Fibroblast of skin of left biceps (primary cell): ENCODE measurements around the gene ANKRD61.
"Not testable (repeated sequence)": the region's sequence is repeated elsewhere in the genome, so short reads cannot be mapped to it uniquely, and the experiment has no call there.

Experiments
- DNase-seq, 2 experiments: peaks; one replicate each; pipeline ENCODE4 v3.0.0-alpha.2; 2013; ENCODE audit warnings: low read depth in 2 of 2

Gene ANKRD61

DNA sequence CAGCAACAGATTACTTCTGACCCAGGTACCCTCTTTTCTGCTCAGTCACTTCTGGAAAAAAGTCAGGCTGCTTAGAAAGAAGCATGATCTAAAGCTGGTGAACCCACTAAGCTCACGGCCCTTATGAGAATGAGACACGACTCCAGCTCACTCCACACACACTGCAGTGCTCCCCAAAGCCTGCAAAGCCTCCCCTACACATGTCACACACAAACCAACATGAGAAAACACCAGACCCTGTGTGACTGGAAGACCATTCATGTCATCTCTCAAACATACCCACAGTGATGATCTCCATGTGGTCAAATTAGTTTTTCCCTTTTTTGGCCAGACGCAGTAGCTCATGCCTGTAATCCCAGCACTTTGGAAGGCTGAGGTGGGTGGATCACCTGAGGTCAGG lies 391 bp downstream of the ANKRD61 start:
- DNase-seq, result no peak

DNA sequence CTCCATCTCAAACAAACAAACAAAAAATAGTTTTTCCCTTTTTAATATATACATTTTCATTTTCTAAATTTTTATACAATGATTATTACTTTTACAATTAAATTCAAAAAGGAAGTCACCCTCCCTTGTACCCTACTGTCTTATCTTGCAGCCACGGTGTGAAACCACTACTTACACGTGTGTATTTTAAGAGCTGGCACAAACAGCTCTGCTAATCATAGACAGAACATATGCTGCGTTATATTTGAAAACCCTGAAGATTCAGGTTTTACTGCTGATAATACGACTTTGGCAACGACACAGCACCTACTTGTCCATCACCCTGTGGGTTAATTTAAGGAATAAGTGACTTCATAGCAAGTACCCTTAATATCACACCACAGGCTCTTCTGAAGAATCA lies 991 bp downstream of the ANKRD61 start:
- no peak for DNase-seq

DNA sequence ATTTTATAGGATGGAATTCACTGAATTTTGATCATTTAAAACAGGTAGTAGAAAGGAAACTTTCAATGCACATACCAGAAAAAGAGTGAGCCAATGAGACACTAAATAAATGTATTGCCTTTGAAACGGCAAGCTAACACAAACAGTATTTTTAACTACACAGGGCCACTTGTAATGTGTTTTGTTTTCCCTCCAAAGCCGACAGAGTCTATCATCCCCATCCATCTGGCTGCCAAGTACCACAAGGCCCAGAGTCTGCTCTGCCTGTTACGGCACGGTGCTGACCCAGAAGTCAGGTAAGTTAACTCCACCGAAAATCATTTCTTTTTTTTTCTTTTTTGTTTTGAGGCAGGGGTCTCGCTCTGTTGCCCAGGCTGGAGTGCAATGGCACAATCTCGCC lies 1.5 kb downstream of the ANKRD61 start:
- DNase-seq, result no peak

DNA sequence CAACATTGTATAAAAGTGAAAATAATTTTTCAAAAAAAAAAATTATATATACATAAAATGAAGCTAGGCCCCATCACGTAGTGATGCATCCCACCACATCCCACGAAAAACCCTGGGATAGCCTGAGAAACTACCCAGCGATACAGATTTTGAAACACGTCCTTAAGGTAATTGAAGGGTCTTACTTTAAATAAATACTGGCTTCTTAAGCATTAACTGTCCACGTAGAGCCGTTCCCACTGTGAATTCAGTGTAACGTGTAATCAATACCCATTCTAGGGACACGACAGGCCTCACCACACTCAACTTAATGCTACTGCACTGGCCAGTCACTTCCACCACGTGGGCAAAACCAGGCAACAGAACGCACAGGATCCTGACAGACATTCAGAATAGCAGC lies 4.0 kb downstream of the ANKRD61 start:
- DNase-seq, result no peak

DNA sequence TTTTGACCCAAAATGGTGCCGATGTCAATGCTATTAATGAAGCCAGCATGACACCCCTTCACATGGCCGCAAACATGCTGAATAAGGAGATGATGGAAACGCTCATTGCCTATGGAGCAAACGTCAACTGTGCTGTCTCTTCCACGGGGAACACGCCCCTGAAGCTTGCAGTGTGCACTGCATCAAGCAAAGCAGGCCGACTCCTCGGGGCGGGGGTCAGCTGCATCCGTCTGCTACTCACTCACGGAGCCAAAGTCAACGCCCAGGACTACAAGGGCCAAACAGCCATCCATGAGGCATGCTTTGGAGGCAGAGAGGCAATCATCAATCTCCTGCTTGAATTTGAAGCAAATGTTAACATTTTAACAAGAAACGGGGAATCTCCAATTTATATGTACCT lies 4.5 kb downstream of the ANKRD61 start:
- no peak for DNase-seq

DNA sequence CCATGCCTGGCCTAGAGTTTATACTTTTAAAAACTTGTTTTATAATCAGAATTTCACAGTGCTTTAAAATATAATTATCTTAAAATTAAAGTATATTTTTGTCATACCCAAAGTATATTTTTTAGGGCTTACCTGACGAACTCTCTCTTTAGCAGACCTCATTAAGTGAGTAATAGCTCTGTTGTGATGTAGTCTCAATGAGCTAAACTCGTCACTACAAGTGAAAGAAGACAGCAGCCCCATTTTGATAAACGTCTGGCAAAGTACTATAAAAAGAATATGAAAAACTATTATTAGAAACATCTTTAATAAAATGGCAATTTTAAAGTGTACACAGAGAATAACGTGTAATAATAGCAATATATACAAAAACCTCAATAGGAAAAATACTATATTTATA lies 18.6 kb downstream of the ANKRD61 start:
- DNase-seq, result no peak

DNA sequence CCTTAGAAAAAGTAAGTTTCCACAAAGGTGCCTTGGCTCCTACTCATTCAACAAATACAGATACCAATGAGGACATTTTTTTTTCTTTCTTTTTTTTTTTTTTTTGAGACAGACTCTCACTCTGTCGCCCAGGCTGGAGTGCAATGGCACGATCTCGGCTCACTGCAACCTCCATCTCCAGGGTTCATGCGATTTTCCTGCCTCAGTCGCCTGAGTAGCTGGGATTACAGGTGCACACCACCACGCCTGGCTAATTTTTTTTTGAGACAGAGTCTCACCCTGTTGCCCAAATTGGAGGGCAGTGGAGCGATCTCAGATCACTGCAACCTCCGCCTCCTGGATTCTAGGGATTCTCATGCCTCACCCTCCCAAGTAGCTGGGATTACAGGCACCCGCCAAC lies 20.0 kb downstream of the ANKRD61 start:
- not testable (repeated sequence) for DNase-seq

DNA sequence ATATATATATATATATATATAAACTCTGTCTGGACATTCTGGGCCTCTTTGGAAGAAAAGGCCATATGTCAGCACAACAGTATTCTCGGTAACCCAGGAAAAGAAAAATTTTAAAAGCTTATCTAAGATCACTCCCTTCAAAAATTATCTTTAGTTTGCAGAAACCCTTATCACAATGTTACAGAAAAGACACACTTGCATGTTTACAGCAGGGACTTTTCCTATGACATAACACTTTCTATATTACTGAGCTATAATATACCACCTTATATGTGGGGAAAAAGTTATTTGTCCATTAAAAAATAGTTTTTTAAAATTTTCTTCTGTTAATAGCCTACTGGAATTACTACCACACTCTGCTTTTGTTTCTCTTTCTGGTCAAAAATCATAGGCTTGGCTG lies 25.4 kb downstream of the ANKRD61 start:
- no peak for DNase-seq

DNA sequence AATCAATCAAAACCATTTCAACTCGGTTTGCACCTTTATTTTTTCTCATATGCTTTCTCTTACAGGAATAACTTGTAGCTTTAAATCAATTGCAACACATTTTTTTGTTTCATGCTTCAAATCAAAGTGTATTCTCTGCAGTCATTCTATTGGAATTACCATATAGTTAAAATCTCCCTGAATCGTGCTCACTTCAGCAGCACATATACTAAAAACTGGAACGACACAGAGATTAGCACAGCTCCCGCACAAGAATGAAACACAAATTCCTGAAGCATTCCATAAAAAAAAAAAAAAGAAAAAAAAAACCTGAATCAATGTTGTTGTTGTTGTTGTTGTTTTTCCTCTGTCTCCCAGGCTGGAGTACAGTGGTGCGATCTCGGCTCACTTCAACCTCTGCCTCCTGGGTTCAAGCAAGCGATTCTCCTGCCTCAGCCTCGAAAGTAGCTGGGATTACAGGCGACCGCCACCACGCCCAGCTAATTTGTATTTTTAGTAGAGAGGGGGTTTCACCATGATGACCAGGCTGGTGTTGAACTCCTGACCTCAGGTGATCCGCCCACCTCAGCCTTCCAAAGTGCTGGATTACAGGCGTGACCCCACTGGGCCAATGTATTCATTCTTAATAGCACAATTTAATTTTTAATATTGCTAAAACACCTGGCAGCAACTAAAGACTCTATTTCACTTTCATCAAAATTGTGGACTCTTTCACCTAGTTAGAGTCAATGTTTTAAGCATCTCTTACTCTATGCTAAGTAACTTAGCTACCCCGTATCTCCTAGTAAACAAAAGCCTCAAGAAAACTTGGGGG lies 26.3 kb downstream of the ANKRD61 start:
- DNase-seq, result no peak

DNA sequence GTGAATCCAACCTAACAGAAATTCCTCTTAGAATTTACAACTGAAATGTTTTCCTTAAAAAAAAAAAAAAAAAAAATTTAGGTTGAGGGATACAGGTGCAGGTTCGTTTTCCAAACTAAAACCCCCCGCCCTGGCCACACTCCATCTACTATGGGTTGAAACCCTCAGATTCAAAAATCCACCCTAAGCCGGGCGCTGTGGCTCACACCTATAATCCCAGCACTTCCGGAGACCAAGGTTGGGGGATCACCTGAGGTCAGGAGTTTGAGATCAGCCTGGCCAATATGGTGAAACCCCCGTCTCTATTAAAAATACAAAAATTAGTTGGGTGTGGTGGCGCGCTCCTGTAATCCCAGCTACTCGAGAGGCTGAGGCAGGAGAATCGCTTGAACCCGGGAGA lies 28.8 kb downstream of the ANKRD61 start:
- not testable (repeated sequence) for DNase-seq

DNA sequence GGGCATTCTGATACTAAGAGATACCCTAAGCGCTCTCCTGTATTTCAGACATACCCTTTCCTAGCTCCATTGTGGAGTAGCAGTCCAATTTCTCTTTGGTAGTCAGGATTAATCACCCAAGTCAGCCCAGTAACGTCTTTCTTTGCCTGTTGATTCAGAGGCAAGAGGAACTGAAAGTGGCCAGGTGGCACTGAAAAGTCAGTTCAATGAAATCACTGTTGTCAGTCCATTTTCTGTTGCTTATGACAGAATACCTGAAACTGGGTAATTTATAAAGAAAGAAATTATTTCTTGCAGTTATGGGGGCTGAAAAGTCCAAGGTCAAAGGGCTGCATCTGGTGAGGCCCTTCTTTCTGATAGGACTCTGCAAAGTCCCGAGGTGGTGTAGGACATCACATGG lies 40.2 kb downstream of the ANKRD61 start:
- DNase-seq, result no peak

DNA sequence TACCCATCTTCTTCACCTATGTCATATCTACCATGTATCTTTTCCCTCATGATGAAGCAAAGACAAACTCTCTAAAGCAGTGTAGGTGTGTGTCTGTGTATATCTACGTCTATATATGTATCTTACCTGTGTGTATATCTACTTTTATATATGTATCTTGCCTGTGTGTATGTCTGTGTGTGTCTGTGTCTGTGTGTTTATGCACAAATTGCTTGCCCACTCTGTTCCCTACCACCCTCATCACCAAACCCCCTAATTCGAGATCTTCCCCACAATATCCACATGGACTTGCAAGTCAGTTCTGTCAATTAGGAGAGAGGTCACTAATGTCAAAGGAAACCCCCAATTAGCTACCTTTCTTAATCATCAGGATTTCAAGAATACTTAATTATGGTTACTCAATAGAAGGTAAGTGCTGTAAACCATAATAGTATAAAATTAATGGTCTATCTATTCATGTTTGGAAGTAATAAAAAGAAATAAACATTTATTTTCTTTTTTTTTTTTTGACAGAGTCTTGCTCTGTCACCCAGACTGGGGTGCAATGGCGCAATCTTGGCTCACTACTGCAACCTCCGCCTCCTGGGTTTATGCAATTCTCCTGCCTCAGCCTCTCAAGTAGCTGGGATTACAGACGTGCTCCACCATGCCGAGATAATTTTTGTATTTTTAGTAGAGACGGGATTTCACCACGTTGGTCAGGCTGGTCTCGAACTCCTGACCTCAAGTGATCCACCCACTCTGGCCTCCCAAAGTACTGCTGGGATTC lies 43.6 kb downstream of the ANKRD61 start:
- no peak for DNase-seq

DNA sequence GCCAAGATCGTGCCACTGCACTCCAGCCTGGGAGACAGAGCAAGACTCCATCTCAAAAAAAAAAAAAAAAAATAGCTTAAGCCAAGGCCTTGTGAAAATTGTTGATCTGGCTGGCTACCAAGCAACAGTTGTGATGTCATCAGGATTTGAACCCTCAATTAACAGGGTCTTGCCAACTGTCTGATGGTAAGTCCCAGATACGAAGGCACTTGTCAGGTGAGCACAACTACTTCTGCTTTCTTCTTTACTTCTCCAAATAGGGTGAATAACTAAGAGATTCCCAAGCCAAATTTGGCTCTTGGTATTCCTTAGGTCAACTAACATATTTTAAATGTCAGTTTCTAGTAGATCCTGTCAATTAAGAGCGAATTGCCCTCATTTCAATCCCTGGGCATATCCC lies 47.4 kb downstream of the ANKRD61 start:
- no peak for DNase-seq

DNA sequence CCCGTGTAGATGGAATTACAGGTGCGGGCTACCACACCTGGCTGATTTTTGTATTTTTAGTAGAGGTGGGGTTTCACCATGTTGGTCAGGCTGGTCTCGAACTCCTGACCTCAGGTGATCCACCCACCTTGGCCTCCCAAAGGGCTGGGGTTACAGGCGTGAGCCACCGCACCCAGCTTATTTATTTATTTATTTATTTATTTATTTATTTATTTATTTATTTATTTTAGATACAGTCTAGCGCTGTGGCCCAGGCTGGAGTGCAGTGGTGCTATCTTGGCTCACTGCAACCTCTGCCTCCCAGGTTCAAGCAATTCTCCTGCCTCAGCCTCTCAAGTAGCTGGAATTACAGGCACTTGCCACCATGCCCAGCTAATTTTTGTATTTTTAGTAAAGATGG lies 51.9 kb downstream of the ANKRD61 start:
- not testable (repeated sequence) for DNase-seq
